ENCODE measurements around the gene CHPF2. TPM values are rescaled to one million over a fixed set of nuclear protein-coding genes. Genes with fewer than 3 reads are reported as not detected.

Gene CHPF2
- total and polyA plus RNA-seq, 9 donors = 8.4 to 36.2 (median 27.9) TPM

DNA sequence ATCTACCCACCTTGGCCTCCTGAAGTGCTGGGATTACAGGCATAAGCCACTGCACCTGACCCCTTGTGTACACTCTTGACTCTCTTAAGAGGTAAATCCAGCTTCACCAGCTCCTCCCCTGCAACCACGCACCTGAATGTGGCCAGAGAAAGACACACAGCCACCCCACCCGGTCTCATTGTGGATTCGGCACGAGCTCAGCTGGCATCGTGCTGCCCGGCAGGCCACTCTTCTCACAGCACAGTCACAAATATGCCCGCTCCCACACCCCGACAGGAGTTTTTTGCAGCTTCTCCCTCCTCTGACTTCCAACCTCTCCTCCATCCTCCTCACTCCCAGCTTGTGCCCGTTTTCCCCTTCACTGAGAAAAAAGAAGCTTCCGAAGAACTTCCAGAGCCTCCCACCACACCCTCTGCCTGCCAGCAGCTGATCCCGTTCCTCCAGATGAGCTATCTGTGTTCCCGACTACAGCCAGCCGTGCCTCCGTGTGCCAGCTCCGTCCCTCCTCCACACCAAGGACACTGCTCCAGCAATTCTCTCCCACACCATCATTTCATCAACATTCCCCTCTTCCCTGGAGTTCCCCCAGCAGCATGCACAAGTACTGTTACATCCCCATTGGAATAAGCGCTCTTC, 24.2 kb downstream of the CHPF2 start:
- Histone ChIP-seq H3K4me3 (no peak overlapping the region), H3K4me1 (ENCODE audit: insufficient read depth) (peaks cover 15% of the 10 kb centered on the region), H3K36me3 (no peaks in the 10 kb centered on the region), H3K27me3 (no peaks in the 10 kb centered on the region), H3K27ac (no peak overlapping the region), H3K9me3 (no peaks in the 10 kb centered on the region)
- intact Hi-C loops (cut with DNase I) = no loop called here
- WGBS, 3 donors = 12 to 23% (median 15%) methylated on average over 16 of the region's 16 CpGs
- TF ChIP-seq EP300 (IDR thresholded peaks at IDR 0.05) (no peak), POLR2A (IDR thresholded peaks at IDR 0.05) (no peak), CTCF (IDR thresholded peaks at IDR 0.05) (no peak)
- peak in 3 of 5 donors; percentile 54 to 71 (median 61) for DNase-seq

GRCh38 chr7:151257990-151258389, 25.7 kb downstream of the CHPF2 start:
- peaks cover 19% of the 10 kb centered on the region for H3K4me1 ChIP-seq (ENCODE audit: insufficient read depth)
- no peak for DNase-seq
- 93 to 95% (median 94%) methylated on average over 7 of the region's 7 CpGs for WGBS, 3 donors
- H3K4me3 ChIP-seq = no peak overlapping the region
- TF ChIP-seq CTCF (IDR thresholded peaks at IDR 0.05) (no peak), EP300 (IDR thresholded peaks at IDR 0.05) (no peak), POLR2A (IDR thresholded peaks at IDR 0.05) (no peak)
- H3K9me3 ChIP-seq = no peaks in the 10 kb centered on the region
- no peaks in the 10 kb centered on the region for H3K36me3 ChIP-seq
- H3K27ac ChIP-seq = no peak overlapping the region
- intact Hi-C loops (cut with DNase I) = no loop called here
- H3K27me3 ChIP-seq = no peaks in the 10 kb centered on the region

- Histone ChIP-seq H3K36me3 (no peaks in the 10 kb centered on the region), H3K9me3 (no peaks in the 10 kb centered on the region), H3K27ac (no peak overlapping the region), H3K4me1 (ENCODE audit: insufficient read depth) (peaks cover 16% of the 10 kb centered on the region), H3K4me3 (no peak overlapping the region), H3K27me3 (no peaks in the 10 kb centered on the region)
- peak in 1 of 5 donors; percentile 29 for DNase-seq
- 94 to 96% (median 95%) methylated on average over 11 of the region's 11 CpGs for WGBS, 3 donors
- intact Hi-C loops (cut with DNase I) = no loop called here
- TF ChIP-seq CTCF (IDR thresholded peaks at IDR 0.05) (no peak), POLR2A (IDR thresholded peaks at IDR 0.05) (no peak), EP300 (IDR thresholded peaks at IDR 0.05) (no peak)
These were observed 28.2 kb downstream of the CHPF2 start for GRCh38 chr7:151260471-151260870.

- peak in 1 of 5 donors; percentile 29 for DNase-seq
These were observed 28.6 kb downstream of the CHPF2 start for GRCh38 chr7:151260883-151261282.

More at GRCh38 chr7:151260883-151261282, 28.6 kb downstream of the CHPF2 start:
- Histone ChIP-seq H3K4me1 (ENCODE audit: insufficient read depth) (peaks cover 15% of the 10 kb centered on the region), H3K27me3 (no peaks in the 10 kb centered on the region), H3K9me3 (no peaks in the 10 kb centered on the region), H3K27ac (no peak overlapping the region), H3K4me3 (no peak overlapping the region), H3K36me3 (no peaks in the 10 kb centered on the region)
- intact Hi-C loops (cut with DNase I) = no loop called here
- no peak for TF ChIP-seq POLR2A (IDR thresholded peaks at IDR 0.05)
- TF ChIP-seq CTCF (IDR thresholded peaks at IDR 0.05) = no peak
- TF ChIP-seq EP300 (IDR thresholded peaks at IDR 0.05) = no peak
- 71 to 75% (median 75%) methylated on average over 8 of the region's 8 CpGs for WGBS, 3 donors
